T-helper 9 cell (primary cell): Measurements from ENCODE around the gene PEAR1.

Source experiments
- DNase-seq: peaks from one replicate; pipeline ENCODE4 v3.0.0-alpha.2; 2020
- total RNA-seq, 2 donors: gene quantifications; one replicate each; lab custom pipeline; 2026; lab: John Stamatoyannopoulos, UW

The PEAR1 gene, protein sequence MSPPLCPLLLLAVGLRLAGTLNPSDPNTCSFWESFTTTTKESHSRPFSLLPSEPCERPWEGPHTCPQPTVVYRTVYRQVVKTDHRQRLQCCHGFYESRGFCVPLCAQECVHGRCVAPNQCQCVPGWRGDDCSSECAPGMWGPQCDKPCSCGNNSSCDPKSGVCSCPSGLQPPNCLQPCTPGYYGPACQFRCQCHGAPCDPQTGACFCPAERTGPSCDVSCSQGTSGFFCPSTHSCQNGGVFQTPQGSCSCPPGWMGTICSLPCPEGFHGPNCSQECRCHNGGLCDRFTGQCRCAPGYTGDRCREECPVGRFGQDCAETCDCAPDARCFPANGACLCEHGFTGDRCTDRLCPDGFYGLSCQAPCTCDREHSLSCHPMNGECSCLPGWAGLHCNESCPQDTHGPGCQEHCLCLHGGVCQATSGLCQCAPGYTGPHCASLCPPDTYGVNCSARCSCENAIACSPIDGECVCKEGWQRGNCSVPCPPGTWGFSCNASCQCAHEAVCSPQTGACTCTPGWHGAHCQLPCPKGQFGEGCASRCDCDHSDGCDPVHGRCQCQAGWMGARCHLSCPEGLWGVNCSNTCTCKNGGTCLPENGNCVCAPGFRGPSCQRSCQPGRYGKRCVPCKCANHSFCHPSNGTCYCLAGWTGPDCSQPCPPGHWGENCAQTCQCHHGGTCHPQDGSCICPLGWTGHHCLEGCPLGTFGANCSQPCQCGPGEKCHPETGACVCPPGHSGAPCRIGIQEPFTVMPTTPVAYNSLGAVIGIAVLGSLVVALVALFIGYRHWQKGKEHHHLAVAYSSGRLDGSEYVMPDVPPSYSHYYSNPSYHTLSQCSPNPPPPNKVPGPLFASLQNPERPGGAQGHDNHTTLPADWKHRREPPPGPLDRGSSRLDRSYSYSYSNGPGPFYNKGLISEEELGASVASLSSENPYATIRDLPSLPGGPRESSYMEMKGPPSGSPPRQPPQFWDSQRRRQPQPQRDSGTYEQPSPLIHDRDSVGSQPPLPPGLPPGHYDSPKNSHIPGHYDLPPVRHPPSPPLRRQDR
- total RNA-seq: 0 to 0.24 reads per million in 2 donors

DNA sequence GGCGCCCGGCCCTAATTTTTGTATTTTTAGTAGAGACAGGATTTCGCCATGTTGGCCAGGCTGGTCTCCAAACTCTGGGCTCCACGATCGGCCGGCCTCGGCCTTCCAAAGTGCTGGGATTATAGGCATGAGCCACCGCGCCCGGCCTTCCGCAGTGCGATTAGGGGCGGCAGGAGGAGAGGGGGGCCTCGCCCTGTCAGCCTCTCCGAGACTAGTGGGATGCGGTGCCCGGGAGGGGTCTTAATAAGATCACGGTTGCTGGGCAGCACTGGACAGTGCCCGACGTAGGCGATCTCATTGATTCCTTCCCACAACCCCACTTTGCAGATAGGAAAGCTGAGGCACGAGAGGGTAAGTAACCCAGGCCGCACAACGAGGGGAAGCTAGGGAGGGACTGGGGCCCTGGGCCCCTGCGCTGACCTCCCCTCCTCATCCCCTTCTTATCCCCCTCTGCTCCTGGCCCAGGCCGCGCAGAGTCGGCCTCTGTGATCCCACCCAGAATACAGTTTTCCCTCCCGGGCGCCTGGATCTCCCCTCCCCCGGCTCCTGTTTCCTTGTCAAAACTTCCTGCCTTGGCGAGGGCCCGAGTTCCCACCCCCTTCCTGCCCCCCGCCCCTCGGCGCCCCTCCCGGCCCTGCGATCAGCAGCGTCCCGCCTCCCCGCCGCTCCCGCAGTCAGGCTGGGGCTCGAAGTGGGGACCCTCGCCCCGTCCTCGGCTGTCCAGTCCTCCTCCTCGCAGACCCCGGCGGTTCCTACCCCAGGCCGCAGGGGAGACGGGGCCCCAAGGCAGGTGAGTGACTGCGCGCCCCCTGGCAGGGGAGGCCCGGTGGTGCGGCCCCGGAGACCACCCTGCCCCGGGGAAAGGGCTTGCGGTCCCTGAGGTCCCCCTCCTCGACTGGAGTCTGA, at the start of gene PEAR1:
Gene PEAR1 (plus strand): TSS at position 671 of the 906 bp plus-strand sequence. CDS start 10,209 bp downstream, outside the sequence.
- no peak for DNase-seq

DNA sequence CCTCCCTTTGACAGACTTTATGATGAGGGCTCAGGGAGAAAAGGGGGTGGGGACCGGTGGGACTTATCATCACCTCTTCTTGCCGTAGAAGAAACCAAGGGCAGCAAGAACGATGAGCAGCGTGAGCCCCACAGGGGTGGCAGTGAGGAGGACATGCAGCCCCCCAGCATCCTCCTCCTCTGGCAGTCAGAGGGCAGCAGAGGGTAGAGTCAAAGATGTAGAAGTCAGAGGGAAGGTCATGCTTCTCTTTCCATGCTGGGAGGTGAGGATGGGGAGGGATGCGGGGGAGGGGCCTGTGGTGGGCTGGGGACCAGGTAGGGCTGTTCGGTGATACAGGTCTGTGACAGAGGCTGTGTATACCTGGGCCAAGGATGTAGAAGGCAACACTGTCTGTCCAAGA, 49.4 kb upstream of the PEAR1 start:
- DNase-seq: no peak

DNA sequence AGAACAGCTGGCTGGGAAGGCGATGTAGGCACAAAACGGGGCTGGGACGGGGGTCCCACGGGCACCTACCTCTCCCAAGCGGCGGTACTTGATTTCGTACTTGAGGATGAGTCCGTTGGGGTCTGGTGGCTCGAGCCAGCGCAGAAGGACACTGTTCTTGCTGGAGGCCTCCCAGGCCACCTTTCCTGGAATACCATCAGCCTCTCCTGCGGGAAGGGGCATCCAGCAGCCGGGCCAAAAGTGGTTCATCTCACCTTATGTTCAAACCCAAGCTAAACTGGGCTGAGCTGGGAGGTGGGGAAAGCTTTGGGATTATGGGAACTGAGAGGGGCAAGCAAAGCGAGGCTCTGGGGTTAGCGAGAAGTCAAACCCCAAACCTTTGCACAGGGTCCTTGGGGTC, 48.9 kb upstream of the PEAR1 start:
- DNase-seq: no peak

DNA sequence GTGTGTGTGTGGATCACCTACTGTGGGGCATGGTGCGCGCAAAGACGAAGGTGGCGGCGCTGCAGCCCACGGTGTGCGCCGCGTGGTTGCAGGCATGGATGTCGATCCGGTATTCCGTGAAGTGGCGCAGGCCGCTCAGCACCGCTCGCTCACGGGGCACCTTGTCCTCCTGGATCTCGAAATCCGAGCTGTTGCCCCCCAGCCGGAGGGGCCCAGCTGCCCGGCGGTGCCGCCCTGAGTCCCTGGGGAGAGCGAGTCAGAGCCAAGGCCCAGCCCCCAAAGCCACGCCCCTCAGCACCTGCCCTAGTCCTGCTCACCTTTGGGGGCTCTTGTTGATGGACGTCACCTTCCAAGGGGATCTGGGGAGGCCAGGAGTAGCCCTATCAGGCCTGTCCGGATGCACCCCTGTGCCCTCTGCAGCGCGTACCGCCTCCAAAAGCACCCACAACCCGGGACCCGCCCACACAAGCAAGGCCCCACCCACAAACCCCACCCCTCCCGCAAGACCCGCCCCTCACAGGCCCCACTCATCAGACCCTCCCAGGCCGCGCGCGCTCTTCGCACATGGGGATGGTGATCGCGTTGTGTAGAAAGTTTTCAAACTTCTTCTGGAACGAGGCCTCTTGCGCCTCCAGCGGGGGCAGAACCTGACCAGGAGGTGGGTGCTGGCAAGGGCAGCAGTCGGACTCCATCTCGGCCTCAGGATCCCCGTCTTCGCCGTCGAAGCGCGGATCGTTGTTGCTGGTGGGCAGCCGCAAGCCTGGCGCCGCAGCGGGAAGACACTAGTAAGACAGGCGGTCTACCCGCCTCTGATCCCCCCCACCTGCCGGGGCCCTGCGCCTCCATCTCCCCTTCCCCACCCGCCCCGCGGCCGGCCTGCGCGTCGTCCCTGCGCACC, 48.2 kb upstream of the PEAR1 start:
- peak; percentile 31 for DNase-seq

DNA sequence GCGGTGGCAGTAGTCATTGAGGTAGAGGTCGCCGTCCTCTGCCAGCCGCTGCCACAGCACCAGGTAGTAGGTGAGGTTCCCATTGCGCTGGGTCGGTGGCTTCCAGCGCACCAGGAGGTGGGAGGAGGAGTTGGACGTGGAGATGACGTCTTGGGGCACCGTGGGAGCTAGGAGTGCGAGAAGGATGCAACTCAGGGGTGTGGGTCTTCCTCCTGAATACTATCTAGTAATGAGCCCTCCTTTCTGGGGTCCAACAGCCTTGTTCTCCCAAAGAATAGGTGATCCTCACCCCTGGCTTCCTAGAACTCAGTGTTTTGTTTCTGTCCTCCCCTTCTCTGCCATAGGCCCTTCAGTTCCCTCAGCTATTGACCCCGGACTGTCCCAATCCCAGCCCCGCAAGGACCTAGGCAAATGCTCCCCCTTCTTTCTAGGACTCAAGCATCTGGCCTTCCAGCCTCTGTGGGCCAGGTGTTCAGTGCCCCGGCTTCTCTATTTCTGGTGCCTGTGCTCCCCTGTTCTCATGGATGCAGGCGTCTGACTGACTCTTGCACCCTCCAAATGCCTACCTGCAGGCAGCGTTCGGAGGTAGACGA, 47.5 kb upstream of the PEAR1 start:
- DNase-seq: no peak

DNA sequence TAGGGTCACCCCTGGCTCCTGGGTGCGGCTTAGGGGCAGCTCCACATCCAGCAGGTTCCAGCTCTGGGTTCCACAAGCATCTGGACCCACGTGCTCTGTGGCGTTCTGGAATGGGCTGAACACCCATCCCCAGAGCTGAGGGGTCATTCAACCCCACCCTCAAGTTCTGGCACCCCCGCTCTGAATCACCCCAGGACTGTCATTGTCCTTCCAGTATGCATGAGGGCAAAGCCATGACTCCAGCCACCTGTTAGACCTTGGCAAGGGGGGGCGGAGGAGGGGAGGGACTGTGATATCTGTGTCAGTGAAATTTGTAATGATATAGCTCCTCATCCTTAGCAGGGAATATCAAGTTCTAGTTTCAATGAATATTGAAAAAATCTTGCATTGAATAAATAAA, 46.9 kb upstream of the PEAR1 start:
- no peak for DNase-seq

DNA sequence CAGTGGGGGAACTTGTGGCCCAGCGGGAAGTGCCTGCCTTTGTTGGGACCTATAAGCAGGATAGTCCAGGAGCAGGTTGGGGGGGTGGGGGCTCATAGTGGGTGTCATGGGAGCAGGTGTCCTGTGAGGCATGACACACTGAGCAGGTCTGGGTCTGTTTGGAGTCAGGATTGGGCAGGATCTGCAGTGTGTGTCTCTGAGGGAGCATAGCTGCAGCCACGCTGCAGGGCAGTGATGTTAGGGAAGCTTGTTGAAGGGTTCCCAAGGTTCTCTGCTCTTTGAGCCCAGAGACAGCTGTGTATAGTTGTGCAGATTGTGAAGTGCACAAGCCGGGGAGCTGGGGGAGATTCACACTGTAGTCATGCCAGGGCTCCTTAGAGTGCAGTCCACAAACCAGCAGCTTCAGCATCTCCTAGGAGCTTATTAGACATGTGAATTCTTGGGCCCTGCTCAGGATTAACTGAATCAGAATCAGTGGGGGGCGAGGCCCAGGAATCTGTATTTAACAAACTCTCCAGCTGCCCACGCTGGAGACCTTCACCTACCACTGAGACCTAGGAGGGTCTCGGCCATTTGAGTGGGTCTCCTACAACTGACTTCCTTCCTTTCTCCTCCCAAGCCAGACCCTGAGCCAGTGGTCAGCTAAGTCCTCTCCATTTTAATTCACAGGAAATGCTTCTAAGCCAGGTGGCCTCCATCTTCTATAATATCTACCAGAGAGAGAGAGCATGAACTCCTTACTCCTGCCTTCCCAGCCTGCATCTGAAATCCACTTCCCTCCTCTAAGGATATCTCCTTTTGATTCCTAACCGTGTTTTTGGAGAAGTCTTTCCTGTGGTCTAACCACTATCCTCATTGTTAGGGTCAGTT, 45.7 kb upstream of the PEAR1 start:
- no peak for DNase-seq

DNA sequence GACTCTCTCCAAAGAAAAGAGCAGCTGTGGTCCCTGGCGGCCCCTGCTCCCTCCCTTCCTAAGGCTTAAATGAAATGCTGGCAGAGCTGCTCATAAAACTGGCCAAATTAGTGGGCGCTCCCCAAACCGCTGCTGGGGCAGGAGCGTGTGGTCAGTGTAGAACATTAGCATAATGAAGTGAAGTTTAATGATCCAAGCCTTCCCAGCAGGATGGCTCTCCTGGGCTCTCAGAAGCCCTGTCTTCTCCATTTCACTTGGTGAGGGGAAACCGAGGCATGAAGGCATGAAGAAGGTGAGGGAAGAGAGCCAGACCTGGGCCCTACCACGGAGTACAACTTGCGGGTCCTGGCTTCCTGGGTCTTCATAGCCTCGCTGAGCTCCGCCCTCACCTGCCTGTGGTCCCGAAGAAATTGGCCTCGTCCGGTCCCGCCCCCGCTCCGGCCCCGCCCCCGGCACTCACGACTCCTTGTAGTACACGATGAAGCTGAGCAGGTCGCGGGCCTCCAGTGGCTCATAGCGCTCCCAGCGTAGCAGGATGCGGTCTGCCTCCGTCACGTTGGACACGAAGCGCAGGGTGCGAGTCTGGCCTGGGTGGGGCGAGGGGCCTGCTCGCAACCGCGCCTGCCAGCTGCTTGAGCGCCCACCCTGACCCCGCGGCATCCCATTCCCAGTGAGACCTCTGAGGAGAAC, 44.9 kb upstream of the PEAR1 start:
- peak; percentile 62 for DNase-seq

DNA sequence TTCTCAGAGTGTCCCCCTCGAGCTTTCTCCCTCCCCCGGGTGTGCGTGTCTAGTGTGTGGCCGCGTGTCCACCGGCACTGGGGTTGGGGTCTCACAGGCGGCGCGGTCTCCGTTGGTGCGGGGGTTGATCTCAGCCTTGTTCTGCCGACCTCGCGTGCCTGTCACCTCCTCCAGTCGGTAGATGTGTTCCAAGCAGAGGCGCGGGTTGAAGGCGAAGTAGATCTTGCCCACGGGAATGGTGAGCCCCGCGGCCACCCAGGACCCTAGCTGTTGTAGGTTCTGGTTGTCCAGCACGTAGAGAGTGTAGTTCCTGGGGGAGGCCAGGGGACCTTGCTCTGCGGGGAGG, 44.4 kb upstream of the PEAR1 start:
- DNase-seq: no peak

DNA sequence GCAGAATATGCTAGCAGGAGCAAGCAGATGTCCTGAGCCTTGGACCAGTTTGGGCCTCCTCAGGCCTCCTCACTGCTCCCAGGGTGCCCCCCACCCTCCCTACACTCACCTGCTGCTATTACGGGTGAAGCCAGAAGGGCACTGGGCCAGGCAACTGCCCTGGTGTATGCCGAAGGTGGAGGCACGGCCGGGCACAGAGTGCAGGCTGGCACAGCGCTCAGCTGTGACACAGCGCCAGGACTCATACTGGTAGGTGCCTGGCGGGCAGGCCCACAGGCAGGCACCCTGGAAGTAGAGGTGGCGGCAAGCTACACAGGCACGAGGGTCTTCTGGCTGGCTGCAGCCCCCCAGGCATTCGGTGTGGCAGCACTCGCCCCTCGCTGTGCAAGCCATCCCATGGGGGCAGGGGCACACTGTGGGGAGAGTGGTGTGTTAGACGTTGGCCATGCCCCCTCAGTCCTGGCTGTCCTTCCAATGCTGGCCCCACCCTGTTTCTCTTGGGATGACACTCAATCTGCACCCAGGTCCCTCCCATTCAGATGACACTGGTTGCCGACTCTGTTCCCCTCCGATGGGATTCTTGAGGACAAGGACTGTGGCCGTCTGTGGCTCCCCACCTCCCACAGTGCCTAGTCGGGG, 41.6 kb upstream of the PEAR1 start:
- DNase-seq: no peak

DNA sequence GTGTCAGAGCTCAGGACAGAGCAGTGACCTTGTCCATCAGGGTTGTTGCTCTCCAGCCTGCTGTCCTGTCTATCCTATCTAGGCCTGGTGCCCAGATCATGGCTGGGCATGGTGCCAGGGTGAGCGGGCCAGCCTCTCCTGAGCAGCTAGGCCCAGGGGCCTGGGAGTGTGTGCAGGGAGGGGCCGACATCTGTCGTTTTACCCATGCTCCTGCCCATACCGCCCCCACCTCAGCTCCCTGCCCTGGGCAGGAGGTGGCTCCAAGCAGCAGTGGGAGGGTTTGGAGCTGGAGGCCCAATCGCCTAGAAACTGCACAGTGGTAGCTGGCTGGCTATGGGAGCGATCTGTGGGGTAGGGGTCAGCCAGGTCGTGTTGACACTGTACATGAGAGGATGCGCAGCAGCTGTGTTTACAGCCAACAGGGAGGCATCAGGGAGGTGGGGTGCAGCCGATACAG, 41.1 kb upstream of the PEAR1 start:
- no peak for DNase-seq

DNA sequence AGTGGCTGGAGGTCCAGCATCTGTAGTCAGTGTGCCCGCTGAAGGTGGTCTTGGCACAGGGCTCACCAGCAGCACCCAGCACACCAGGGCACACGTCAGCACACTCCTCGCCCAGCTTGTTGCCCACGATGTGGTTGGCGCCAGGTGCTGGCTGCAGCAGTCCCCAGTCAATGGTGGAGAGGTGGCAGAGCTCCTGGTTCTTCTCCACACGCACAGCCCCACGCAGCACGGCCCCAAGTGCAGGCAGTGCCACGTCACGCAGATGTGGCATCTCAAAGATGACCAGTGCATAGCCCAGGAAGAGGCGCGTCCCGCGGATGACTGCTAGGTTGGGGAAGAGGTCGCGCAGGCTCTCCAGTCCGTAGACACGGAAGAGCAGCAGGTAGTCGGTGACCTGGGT, 39.8 kb upstream of the PEAR1 start:
- no peak for DNase-seq

DNA sequence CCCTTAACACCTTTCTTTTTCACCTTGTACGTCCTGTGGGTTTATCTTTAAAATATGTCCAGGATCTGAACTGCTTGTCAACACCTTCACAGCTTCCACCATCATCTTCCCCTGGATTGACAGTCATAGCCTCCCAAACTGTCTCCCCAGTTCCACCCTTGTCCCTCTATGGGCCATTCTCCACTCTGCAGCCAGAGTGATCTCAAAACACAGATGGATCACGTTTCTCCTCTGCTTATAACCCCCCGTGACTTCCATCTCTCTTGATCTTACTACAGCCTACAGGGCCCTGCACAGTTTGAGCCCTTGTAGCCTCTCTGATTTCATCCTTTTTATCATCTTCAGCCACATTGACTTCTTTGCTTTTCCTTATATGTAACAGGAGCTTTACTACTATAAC, 38.9 kb upstream of the PEAR1 start:
- DNase-seq: no peak

DNA sequence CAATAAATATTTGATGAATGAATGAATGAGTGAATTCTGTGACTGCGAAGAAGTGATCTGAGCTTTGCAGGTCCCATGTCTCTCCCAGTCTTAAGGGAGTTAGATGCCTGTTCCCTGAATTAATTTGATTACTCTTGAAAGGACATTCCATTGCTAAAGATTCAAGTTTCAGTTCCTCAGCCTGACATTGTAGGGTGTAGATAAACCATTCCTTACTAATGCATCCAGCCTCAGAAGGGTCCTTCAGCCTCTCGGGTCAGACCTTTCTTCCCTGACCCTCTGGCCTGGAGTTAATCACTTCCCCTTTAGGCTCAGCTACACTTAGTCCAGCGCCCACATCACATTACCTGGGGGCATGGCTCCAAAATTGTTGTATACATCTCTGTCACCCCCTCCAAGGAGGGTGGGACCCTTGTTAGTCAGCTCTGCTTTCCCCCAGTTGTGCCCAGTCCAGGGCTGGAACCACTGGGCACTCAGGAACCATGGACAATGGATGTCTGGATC, 37.2 kb upstream of the PEAR1 start:
- no peak for DNase-seq

DNA sequence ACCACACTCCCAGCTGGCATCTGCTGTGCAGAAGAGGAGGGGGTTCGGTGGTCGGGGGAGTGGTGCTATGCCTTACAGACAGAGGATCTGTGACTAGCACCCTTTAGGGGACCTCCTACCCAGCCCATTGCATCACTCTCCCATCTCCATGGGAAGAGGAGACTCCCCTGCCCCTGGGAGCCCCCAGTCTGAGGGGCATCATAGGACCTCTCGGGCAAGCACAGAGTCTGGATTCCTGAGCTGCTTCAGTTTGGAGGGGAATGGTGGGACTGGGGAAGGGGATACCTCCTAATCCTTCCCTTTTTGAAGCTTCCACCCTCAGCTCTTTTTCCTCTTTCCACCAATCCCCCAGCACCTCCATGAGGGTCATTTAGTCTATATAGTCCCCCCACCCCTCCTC, 36.0 kb upstream of the PEAR1 start:
- DNase-seq: no peak

DNA sequence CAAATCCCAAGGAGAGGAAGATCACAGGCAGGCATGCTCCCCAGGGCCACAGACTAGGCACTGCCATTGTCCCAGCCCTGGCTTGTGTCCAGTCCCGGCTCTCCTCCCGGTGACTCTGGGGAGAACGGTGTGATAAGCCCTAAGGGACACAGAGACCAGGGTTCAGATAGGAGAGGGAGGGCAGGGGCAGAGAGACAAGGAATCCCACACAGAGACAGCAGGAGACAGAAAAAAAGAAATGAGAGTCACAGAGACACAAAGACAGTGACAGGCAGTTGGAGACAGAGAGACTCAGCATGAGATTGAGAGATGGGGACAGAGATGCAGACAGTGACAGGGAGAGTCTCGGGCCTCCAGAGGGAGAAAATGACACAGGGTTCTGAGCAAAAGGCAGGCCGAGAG, 35.0 kb upstream of the PEAR1 start:
- DNase-seq: no peak

DNA sequence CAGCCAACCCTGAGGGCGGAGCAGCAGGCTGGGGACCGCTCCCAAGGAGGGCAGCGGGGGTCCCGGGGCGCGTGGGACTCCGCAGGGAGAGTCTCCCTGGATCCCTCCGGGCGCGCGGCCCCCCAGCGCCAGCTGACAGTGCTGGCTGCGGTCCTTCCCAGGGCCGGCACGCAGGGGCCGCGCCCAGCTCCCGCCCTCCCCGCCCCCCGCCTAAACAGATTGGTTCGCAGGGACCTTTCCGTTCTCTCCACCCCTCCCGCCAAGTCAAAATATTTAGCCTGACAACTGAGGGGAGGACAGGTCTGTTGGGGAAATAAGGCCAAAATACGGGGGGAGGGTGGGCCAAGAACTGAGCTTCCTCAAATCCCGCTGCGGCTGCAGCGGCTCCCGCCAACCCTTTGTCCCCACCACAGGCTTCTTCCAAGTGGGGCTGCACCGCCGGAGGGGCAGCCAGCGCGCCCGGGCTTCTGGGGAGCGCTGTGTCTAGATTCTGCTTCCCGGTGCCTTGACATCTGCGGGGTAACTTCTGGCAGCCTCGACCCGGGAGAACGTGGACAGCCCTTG, 34.5 kb upstream of the PEAR1 start, which contains the start of gene INSRR:
Gene INSRR (minus strand): TSS at position 159 of the 564 bp plus-strand sequence. CDS start 496 bp downstream, outside the sequence.
- no peak for DNase-seq

DNA sequence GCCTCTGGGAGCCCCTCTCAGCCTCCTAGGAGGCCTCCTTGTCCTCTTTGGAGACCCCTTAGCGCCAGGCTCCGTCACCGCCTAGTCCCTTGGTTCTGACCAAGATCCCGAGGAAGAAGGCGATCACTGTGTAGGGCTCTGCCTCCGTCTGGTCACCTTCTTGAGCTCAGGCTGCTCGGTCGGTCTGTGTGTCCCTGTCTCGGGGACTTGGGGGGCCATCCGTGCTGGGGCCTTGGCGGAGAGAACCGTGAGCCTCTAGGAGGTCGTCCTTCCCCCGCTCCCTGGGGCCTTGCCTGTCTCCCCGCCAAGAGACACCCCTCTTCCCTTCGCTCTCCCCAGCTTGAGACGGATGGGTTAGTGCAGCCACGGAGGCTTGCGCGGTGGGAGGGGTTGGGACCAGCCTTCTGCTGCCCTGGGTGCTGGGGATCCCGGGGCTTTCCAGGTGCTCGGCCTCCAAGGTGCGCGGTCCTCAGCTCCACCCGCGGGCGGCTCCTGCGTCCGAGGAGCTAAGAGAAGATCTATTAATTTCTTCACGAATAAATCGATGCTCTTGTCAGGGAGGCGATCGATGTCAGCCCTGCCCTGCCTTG, 33.9 kb upstream of the PEAR1 start:
- DNase-seq: no peak
